Muscle layer of duodenum (tissue), 2 donors: Measurements from ENCODE around the gene ARRB2.

Source experiments
- H3K27ac ChIP-seq: one replicate; pipeline ENCODE4 v1.7.0; 2013; ENCODE audit warnings: mild to moderate bottlenecking, low read length
- H3K27me3 ChIP-seq: one replicate; pipeline ENCODE4 v1.7.0; 2013; ENCODE audit warnings: low read depth, mild to moderate bottlenecking, control low read depth, low read length
- H3K36me3 ChIP-seq, 2 donors: one replicate each; pipeline ENCODE4 v1.7.0; 2013; ENCODE audit warnings: low read length in 2 of 2, control low read depth in 1 of 2, mild to moderate bottlenecking in 1 of 2; ENCODE audit not compliant: insufficient read depth in 2 of 2, control insufficient read depth in 1 of 2
- H3K4me1 ChIP-seq, 2 donors: one replicate each; pipeline ENCODE4 v1.7.0; 2013; ENCODE audit warnings: low read length in 2 of 2, mild to moderate bottlenecking in 2 of 2, control low read depth in 1 of 2, moderate library complexity in 1 of 2; ENCODE audit not compliant: insufficient read depth in 2 of 2, control insufficient read depth in 1 of 2
- H3K4me3 ChIP-seq, 2 donors: one replicate each; pipeline ENCODE4 v1.7.0; 2013; ENCODE audit warnings: low read length in 2 of 2, low read depth in 1 of 2, mild to moderate bottlenecking in 1 of 2
- H3K9me3 ChIP-seq, 2 donors: one replicate each; pipeline ENCODE4 v1.7.0; 2013; ENCODE audit warnings: low read length in 2 of 2, control low read depth in 1 of 2, mild to moderate bottlenecking in 1 of 2; ENCODE audit not compliant: control insufficient read depth in 1 of 2
- donor health status: healthy.

Gene ARRB2

GRCh38 chr17:4717791-4718190 lies 7.4 kb downstream of the ARRB2 start:
- no peak overlapping the region for H3K27ac ChIP-seq
- peaks cover 17 to 20% of the 10 kb centered on the region in 2 donors for H3K36me3 ChIP-seq
- no peaks in the 10 kb centered on the region for H3K27me3 ChIP-seq
- H3K4me3 ChIP-seq = peak overlapping the region in 1 of 2 donors; percentile 17
- no peaks in the 10 kb centered on the region for H3K9me3 ChIP-seq
- H3K4me1 ChIP-seq = peaks cover 0 to 5% of the 10 kb centered on the region in 2 donors

GRCh38 chr17:4718276-4718675 lies 7.8 kb downstream of the ARRB2 start:
- Histone ChIP-seq H3K4me1 (peaks cover 0 to 5% of the 10 kb centered on the region in 2 donors), H3K27ac (no peak overlapping the region), H3K9me3 (no peaks in the 10 kb centered on the region), H3K27me3 (no peaks in the 10 kb centered on the region), H3K4me3 (no peak overlapping the region), H3K36me3 (peaks cover 17 to 20% of the 10 kb centered on the region in 2 donors)

GRCh38 chr17:4719146-4719545 lies 8.7 kb downstream of the ARRB2 start:
- no peaks in the 10 kb centered on the region for H3K27me3 ChIP-seq
- H3K9me3 ChIP-seq = no peaks in the 10 kb centered on the region
- H3K36me3 ChIP-seq = peaks cover 17 to 20% of the 10 kb centered on the region in 2 donors
- peaks cover 0 to 5% of the 10 kb centered on the region in 2 donors for H3K4me1 ChIP-seq
- H3K4me3 ChIP-seq = no peak overlapping the region
- H3K27ac ChIP-seq = no peak overlapping the region

- Histone ChIP-seq H3K36me3 (peaks cover 17 to 20% of the 10 kb centered on the region in 2 donors), H3K9me3 (no peaks in the 10 kb centered on the region), H3K4me1 (peaks cover 0 to 5% of the 10 kb centered on the region in 2 donors), H3K4me3 (no peak overlapping the region), H3K27me3 (no peaks in the 10 kb centered on the region), H3K27ac (no peak overlapping the region)
Observed at GRCh38 chr17:4719684-4720221, 9.3 kb downstream of the ARRB2 start.

- Histone ChIP-seq H3K27ac (no peak overlapping the region), H3K9me3 (no peaks in the 10 kb centered on the region), H3K4me3 (no peak overlapping the region), H3K4me1 (peaks cover 0 to 5% of the 10 kb centered on the region in 2 donors), H3K27me3 (no peaks in the 10 kb centered on the region), H3K36me3 (peaks cover 17 to 20% of the 10 kb centered on the region in 2 donors)
Observed at GRCh38 chr17:4720787-4721186, 10.4 kb downstream of the ARRB2 start.

- peaks cover 16 to 17% of the 10 kb centered on the region in 2 donors for H3K36me3 ChIP-seq
- no peaks in the 10 kb centered on the region for H3K9me3 ChIP-seq
- no peak overlapping the region for H3K4me3 ChIP-seq
- no peaks in the 10 kb centered on the region for H3K27me3 ChIP-seq
- H3K27ac ChIP-seq = peak overlapping the region; percentile 23
- H3K4me1 ChIP-seq = peaks cover 0 to 5% of the 10 kb centered on the region in 2 donors
Observed at GRCh38 chr17:4721203-4722135, 11.0 kb downstream of the ARRB2 start.

GRCh38 chr17:4722678-4723240 lies 12.3 kb downstream of the ARRB2 start:
- Histone ChIP-seq H3K27ac (no peak overlapping the region), H3K4me1 (peaks cover 0 to 5% of the 10 kb centered on the region in 2 donors), H3K36me3 (peaks cover 7 to 10% of the 10 kb centered on the region in 2 donors), H3K27me3 (no peaks in the 10 kb centered on the region), H3K4me3 (no peak overlapping the region), H3K9me3 (no peaks in the 10 kb centered on the region)

- Histone ChIP-seq H3K4me1 (peaks cover 0 to 5% of the 10 kb centered on the region in 2 donors), H3K27ac (no peak overlapping the region), H3K27me3 (no peaks in the 10 kb centered on the region), H3K4me3 (no peak overlapping the region), H3K9me3 (no peaks in the 10 kb centered on the region), H3K36me3 (peaks cover 0 to 4% of the 10 kb centered on the region in 2 donors)
Observed at GRCh38 chr17:4724650-4725049, 14.2 kb downstream of the ARRB2 start.

GRCh38 chr17:4725646-4726310 lies 15.3 kb downstream of the ARRB2 start:
- Histone ChIP-seq H3K4me1 (peaks cover 0 to 5% of the 10 kb centered on the region in 2 donors), H3K9me3 (no peaks in the 10 kb centered on the region), H3K27me3 (no peaks in the 10 kb centered on the region), H3K4me3 (no peak overlapping the region), H3K27ac (no peak overlapping the region), H3K36me3 (no peaks in the 10 kb centered on the region)

- Histone ChIP-seq H3K4me1 (peaks cover 0 to 14% of the 10 kb centered on the region in 2 donors), H3K27ac (no peak overlapping the region), H3K27me3 (no peaks in the 10 kb centered on the region), H3K4me3 (no peak overlapping the region), H3K36me3 (no peaks in the 10 kb centered on the region), H3K9me3 (no peaks in the 10 kb centered on the region)
Observed at GRCh38 chr17:4728124-4728523, 17.7 kb downstream of the ARRB2 start.

- Histone ChIP-seq H3K27ac (no peak overlapping the region), H3K9me3 (no peaks in the 10 kb centered on the region), H3K4me3 (no peak overlapping the region), H3K27me3 (no peaks in the 10 kb centered on the region), H3K36me3 (no peaks in the 10 kb centered on the region), H3K4me1 (peaks cover 0 to 14% of the 10 kb centered on the region in 2 donors)
Observed at GRCh38 chr17:4733073-4733531, 22.7 kb downstream of the ARRB2 start.
